GM18508 (cell line): ENCODE measurements around the gene GUCD1.
"Not testable (repeated sequence)": the region's sequence is repeated elsewhere in the genome, so short reads cannot be mapped to it uniquely, and the experiment has no call there.

ENCODE experiments used
- ATAC-seq: cut with Tn5 transposase; IDR thresholded peaks from one replicate; pipeline ENCODE4 v1.9.1; 2021; ENCODE audit warnings: moderate number of reproducible peaks; ENCODE audit not compliant: insufficient read depth, unreplicated experiment

GUCD1 gene

GRCh38 chr22:24536089-24536488 is 18.8 kb downstream of the GUCD1 start:
- ATAC-seq = no peak

- no peak for ATAC-seq
Measured at GRCh38 chr22:24535348-24535747, 19.6 kb downstream of the GUCD1 start.

- ATAC-seq = no peak
Measured at GRCh38 chr22:24532075-24532474, 22.9 kb downstream of the GUCD1 start.

GRCh38 chr22:24530968-24531367 is 24.0 kb downstream of the GUCD1 start:
- ATAC-seq = not testable (repeated sequence)

GRCh38 chr22:24529898-24530297 is 25.0 kb downstream of the GUCD1 start:
- no peak for ATAC-seq

- ATAC-seq = no peak
Measured at GRCh38 chr22:24526191-24526590, 28.7 kb downstream of the GUCD1 start.

- ATAC-seq = peak; percentile 60
Measured at GRCh38 chr22:24525416-24526037, 29.4 kb downstream of the GUCD1 start.

- ATAC-seq = no peak
Measured at GRCh38 chr22:24523873-24524272, 31.1 kb downstream of the GUCD1 start.

- ATAC-seq = no peak
Measured at GRCh38 chr22:24521791-24522245, 33.1 kb downstream of the GUCD1 start.

GRCh38 chr22:24519496-24519895 is 35.4 kb downstream of the GUCD1 start:
- ATAC-seq = no peak

- no peak for ATAC-seq
Measured at GRCh38 chr22:24518771-24519485, 36.0 kb downstream of the GUCD1 start.

- no peak for ATAC-seq
Measured at GRCh38 chr22:24518228-24518627, 36.7 kb downstream of the GUCD1 start.

GRCh38 chr22:24517446-24517845 is 37.5 kb downstream of the GUCD1 start:
- ATAC-seq = no peak

- ATAC-seq = no peak
Measured at GRCh38 chr22:24516301-24516737, 38.6 kb downstream of the GUCD1 start.

- ATAC-seq = no peak
Measured at GRCh38 chr22:24515027-24515338, 40.0 kb downstream of the GUCD1 start.

- no peak for ATAC-seq
Measured at GRCh38 chr22:24514241-24515026, 40.5 kb downstream of the GUCD1 start.

- no peak for ATAC-seq
Measured at GRCh38 chr22:24513378-24514240, 41.3 kb downstream of the GUCD1 start.

GRCh38 chr22:24512043-24512442 is 42.9 kb downstream of the GUCD1 start:
- no peak for ATAC-seq

GRCh38 chr22:24510637-24511625 is 44.0 kb downstream of the GUCD1 start:
- ATAC-seq = no peak
